Calu3 (cell line): ENCODE measurements around the gene FOXP2. TPM values are rescaled to one million over a fixed set of nuclear protein-coding genes. Genes with fewer than 3 reads are reported as not detected.

Experiments used
- BruUV-seq: library from RNA; stranded (reverse); fragments of 400-500 nt; replicated peaks from 2 replicates; lab custom pipeline; 2021; lab: Mats Ljungman, UMichigan
- CTCF ChIA-PET: fragments of 300-600 bp; sonication (Branson Sonifier 250); formaldehyde crosslinking; loops from one replicate; lab custom pipeline; 2022; ENCODE audit warnings: antibody characterized with exemption; lab: Charles Lee
- DNase-seq: peaks from one replicate; pipeline ENCODE4 v3.0.0; 2022
- H3K27ac Mint-ChIP-seq: one replicate; pipeline ENCODE4 v1.8.0; 2022; ENCODE audit warnings: mixed read lengths; ENCODE audit not compliant: unreplicated experiment
- H3K27me3 Mint-ChIP-seq: one replicate; pipeline ENCODE4 v1.8.0; 2022; ENCODE audit warnings: mixed read lengths; ENCODE audit not compliant: unreplicated experiment
- H3K36me3 Mint-ChIP-seq: one replicate; pipeline ENCODE4 v1.8.0; 2022; ENCODE audit warnings: mild to moderate bottlenecking, moderate library complexity, mixed read lengths; ENCODE audit not compliant: insufficient read depth, unreplicated experiment
- H3K4me1 Mint-ChIP-seq: one replicate; pipeline ENCODE4 v1.8.0; 2022; ENCODE audit warnings: mild to moderate bottlenecking, low read depth, mixed read lengths; ENCODE audit not compliant: unreplicated experiment
- H3K4me3 Mint-ChIP-seq: one replicate; pipeline ENCODE4 v1.8.0; 2022; ENCODE audit warnings: mild to moderate bottlenecking, low read depth, moderate library complexity, mixed read lengths; ENCODE audit not compliant: unreplicated experiment
- H3K9me3 Mint-ChIP-seq: one replicate; pipeline ENCODE4 v1.8.0; 2022; ENCODE audit warnings: low read depth, mixed read lengths; ENCODE audit not compliant: unreplicated experiment
- CTCF ChIP-seq: fragments of 200-600 bp; IDR thresholded peaks from one replicate; pipeline ENCODE4 v1.8.0; 2022; ENCODE audit warnings: antibody characterized with exemption; ENCODE audit not compliant: unreplicated experiment
- intact Hi-C: fragments of 100-400 bp; cut with micrococcal nuclease; formaldehyde crosslinking; loops from one replicate; pipeline ENCODE4 v1.10.0; 2022; ENCODE audit not compliant: unreplicated experiment
- microRNA-seq: library from miRNA; unstranded; fragments of <30 nt; microRNA quantifications from one replicate; pipeline ENCODE4 v1.2.0, GENCODE V29; 2022
- total RNA-seq: library from RNA; stranded (reverse); gene quantifications from 2 replicates; pipeline ENCODE4 v1.2.3, GENCODE V29; 2022

FOXP2 gene
- total RNA-seq, 1 experiment from 2014 or later = 2.5 TPM

- no peak overlapping the region for H3K27ac Mint-ChIP-seq
- TF ChIP-seq CTCF = no peak
- CTCF ChIA-PET = no interaction called here
Observed at GRCh38 chr7:114741911-114742310, 327.3 kb downstream of the FOXP2 start.

More at GRCh38 chr7:114741911-114742310, 327.3 kb downstream of the FOXP2 start:
- H3K36me3 Mint-ChIP-seq = no peaks in the 10 kb centered on the region
- H3K9me3 Mint-ChIP-seq = no peaks in the 10 kb centered on the region
- no peak for DNase-seq
- no TSS peak for BruUV-seq
- H3K4me3 Mint-ChIP-seq = no peak overlapping the region
- no peaks in the 10 kb centered on the region for H3K27me3 Mint-ChIP-seq
- H3K4me1 Mint-ChIP-seq = no peaks in the 10 kb centered on the region
- intact Hi-C loops = no loop called here

Small RNAs within 50 kb of the gene (microRNA-seq; reads per million reads assigned to microRNA genes)
- not detected for gene MIR3666
